Activated CD8-positive, alpha-beta T cell treated with anti-CD3 and anti-CD28 coated beads for 36 hours (primary cell): ENCODE measurements around the gene CACNA1C. TPM values are rescaled to one million over a fixed set of nuclear protein-coding genes. Genes with fewer than 3 reads are reported as not detected.

Source experiments
- ATAC-seq: fragments of 200-7000 bp; cut with Tn5 transposase; one replicate; pipeline ENCODE4 v1.10.0; 2021; ENCODE audit warnings: mild to moderate bottlenecking, moderate library complexity
- CTCF ChIA-PET: fragments of 350-600 bp; sonication (Branson Sonifier 250); formaldehyde crosslinking; loops from one replicate; lab custom pipeline; 2021; ENCODE audit warnings: antibody characterized with exemption; lab: Charles Lee
- POLR2A ChIA-PET: fragments of 350-600 bp; sonication (Branson Sonifier 250); formaldehyde crosslinking; loops from one replicate; lab custom pipeline; 2021; ENCODE audit warnings: antibody characterized with exemption; lab: Charles Lee
- DNase-seq: peaks from one replicate; pipeline ENCODE4 v3.0.0-alpha.2; 2020
- H3K27ac Mint-ChIP-seq: one replicate; pipeline ENCODE4 v1.8.0; 2021; ENCODE audit warnings: mild to moderate bottlenecking, mixed read lengths
- H3K27me3 Mint-ChIP-seq: one replicate; pipeline ENCODE4 v1.8.0; 2021; ENCODE audit warnings: mixed read lengths
- H3K36me3 Mint-ChIP-seq: one replicate; pipeline ENCODE4 v1.8.0; 2021; ENCODE audit warnings: low read depth, mixed read lengths
- H3K4me1 Mint-ChIP-seq: one replicate; pipeline ENCODE4 v1.8.0; 2021; ENCODE audit warnings: low read depth, mixed read lengths
- H3K4me3 Mint-ChIP-seq: one replicate; pipeline ENCODE4 v1.8.0; 2021; ENCODE audit warnings: mild to moderate bottlenecking, moderate library complexity, mixed read lengths
- H3K9me3 Mint-ChIP-seq: one replicate; pipeline ENCODE4 v1.8.0; 2021; ENCODE audit warnings: mixed read lengths
- CTCF ChIP-seq: fragments of 200-600 bp; IDR thresholded peaks from one replicate; pipeline ENCODE4 v1.8.0; 2022; ENCODE audit warnings: antibody characterized with exemption, mild to moderate bottlenecking
- intact Hi-C: fragments of 100-400 bp; cut with micrococcal nuclease; formaldehyde crosslinking; loops from one replicate; pipeline ENCODE4 v1.10.0; 2022
- total RNA-seq, 2 experiments: library from RNA; stranded (reverse); gene quantifications; one replicate each; pipeline ENCODE4 v1.2.3, GENCODE V29; 2021

Gene CACNA1C
- total RNA-seq, 2 experiments from 2014 or later, result 0.02 to 0.05 TPM

DNA sequence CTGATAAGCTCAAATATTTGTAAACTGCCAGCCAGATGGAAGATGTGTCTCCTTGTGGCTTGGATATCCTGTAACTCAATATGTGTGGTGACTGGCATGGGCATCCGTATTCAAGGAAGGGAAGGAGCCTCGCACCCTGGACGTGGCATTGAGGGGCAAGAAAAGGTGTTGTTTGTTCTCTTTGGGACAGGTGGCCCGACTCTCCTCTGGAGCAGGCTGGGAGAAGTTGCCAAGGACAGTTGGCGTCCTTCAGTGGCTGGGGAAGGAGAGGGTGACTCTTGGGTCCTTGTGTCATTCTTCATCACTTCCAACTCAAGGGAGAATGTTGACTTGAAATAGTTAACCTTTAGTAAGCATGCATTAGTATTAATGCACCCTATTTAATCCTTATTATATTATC, 39.6 kb downstream of the CACNA1C start:
- Mint-ChIP-seq H3K27me3 (no peaks in the 10 kb centered on the region), H3K4me3 (no peak overlapping the region), H3K4me1 (peaks cover 2% of the 10 kb centered on the region), H3K27ac (no peak overlapping the region), H3K36me3 (no peaks in the 10 kb centered on the region), H3K9me3 (no peaks in the 10 kb centered on the region)
- ChIA-PET CTCF (no interaction called here), POLR2A (no interaction called here)
- TF ChIP-seq CTCF, result no peak
- intact Hi-C loops, result no loop called here
- ATAC-seq (no peak), DNase-seq (no peak)

DNA sequence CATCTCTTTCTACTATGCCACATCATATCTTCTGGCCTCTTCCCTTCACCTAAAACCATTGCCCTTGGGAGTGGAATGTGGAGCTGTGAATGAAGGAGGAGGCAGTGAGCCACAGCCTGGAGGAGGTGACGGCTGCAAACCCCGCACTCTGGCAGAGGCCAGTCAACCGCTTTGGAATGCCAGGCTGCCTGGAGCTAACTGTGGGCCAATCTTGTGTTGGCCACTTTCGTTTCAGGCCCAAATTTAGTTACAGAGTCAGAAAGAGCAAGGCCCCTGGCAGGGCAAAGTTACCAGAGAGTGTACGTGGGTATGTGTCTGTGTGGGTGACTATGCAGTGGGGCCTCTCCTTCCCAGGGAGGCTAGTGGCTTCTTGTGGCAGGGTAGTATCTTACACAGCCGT, 40.1 kb downstream of the CACNA1C start:
- no peak for TF ChIP-seq CTCF
- peaks cover 2% of the 10 kb centered on the region for H3K4me1 Mint-ChIP-seq
- H3K4me3 Mint-ChIP-seq, result no peak overlapping the region
- POLR2A ChIA-PET, result no interaction called here
- no peaks in the 10 kb centered on the region for H3K9me3 Mint-ChIP-seq
- H3K36me3 Mint-ChIP-seq, result no peaks in the 10 kb centered on the region
- DNase-seq (no peak), ATAC-seq (no peak)
- intact Hi-C loops, result no loop called here
- no peak overlapping the region for H3K27ac Mint-ChIP-seq
- CTCF ChIA-PET, result no interaction called here
- H3K27me3 Mint-ChIP-seq, result no peaks in the 10 kb centered on the region

DNA sequence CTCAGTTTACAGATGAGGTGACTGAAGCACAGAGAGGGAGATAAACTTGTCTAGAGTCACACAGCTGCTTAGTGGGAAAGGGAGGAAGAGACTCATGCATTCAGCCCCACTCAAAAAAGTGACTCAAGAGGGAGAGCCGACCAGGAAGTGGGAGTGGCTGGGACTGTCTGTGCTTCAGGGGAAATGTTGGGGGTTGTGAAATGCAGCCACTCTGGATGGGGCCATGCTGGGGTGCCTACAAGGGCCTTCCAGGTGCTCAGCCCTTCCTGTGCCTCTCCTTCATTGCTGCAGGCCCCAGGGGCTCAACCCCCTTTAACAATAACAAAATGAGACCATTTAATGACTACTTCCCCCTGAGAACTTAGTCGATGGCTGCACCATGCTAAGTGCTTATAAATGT, 41.8 kb downstream of the CACNA1C start:
- Mint-ChIP-seq H3K27me3 (no peaks in the 10 kb centered on the region), H3K36me3 (no peaks in the 10 kb centered on the region), H3K4me3 (no peak overlapping the region), H3K9me3 (no peaks in the 10 kb centered on the region), H3K27ac (no peak overlapping the region), H3K4me1 (peaks cover 2% of the 10 kb centered on the region)
- intact Hi-C loops, result no loop called here
- CTCF ChIA-PET, result no interaction called here
- ATAC-seq (no peak), DNase-seq (no peak)
- no peak for TF ChIP-seq CTCF
- POLR2A ChIA-PET, result no interaction called here

DNA sequence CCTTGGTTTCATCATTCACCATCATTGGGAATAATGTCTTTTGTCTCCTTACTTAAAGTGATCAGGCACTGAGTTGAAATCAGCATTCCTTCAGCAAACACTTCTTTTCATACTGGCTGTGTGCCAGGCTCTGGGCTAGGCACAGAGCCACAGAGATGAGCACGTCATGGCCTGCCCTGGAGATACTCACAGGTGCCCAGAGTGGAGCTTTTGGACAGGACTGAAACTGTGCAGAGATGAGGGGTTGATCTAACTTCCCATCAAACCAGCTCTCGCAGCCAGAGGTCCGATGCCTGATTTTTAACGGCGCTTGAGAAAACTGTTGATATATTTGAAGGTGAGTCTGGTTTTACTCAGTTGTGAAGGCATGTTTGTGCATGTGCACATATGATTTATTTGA, 43.1 kb downstream of the CACNA1C start:
- ChIA-PET CTCF (no interaction called here), POLR2A (no interaction called here)
- DNase-seq (no peak), ATAC-seq (no peak)
- Mint-ChIP-seq H3K9me3 (no peaks in the 10 kb centered on the region), H3K27ac (no peak overlapping the region), H3K36me3 (no peaks in the 10 kb centered on the region), H3K4me3 (no peak overlapping the region), H3K27me3 (no peaks in the 10 kb centered on the region), H3K4me1 (peaks cover 2% of the 10 kb centered on the region)
- TF ChIP-seq CTCF, result no peak
- intact Hi-C loops, result no loop called here

DNA sequence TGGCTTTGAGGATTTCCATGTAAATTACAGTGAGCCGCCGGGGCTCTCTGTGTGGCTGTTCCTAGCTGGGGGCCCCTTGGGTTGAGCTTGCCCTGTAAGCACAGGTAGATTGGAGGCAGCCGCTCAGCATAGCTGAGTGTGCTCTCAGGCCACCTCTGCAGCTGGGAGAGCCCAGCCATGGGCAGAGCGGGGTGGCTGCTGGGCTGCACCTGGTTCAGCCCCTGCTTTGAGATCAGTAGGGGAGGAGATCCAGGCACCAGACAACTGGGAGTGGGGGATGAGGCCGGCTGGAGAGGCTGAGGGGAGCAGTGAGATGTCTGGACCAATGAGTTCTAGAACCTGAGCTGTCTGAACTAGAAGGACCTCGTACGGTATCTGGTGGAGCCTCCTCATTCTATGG, 44.8 kb downstream of the CACNA1C start:
- POLR2A ChIA-PET, result no interaction called here
- no peak overlapping the region for H3K4me3 Mint-ChIP-seq
- H3K4me1 Mint-ChIP-seq, result peaks cover 2% of the 10 kb centered on the region
- TF ChIP-seq CTCF, result no peak
- CTCF ChIA-PET, result no interaction called here
- no peaks in the 10 kb centered on the region for H3K36me3 Mint-ChIP-seq
- DNase-seq (no peak), ATAC-seq (no peak)
- no peaks in the 10 kb centered on the region for H3K9me3 Mint-ChIP-seq
- intact Hi-C loops, result no loop called here
- no peak overlapping the region for H3K27ac Mint-ChIP-seq
- H3K27me3 Mint-ChIP-seq, result no peaks in the 10 kb centered on the region
